HG03469 (cell line): ENCODE results near the gene FRMD1.

Experiments used
- ATAC-seq: cut with Tn5 transposase; IDR thresholded peaks from one replicate; pipeline ENCODE4 v1.9.1; 2021; ENCODE audit warnings: mild to moderate bottlenecking, moderate library complexity, moderate number of reproducible peaks; ENCODE audit not compliant: unreplicated experiment

The FRMD1 gene

GRCh38 chr6:168096271-168096764, 17.3 kb upstream of the FRMD1 start:
- no peak for ATAC-seq

GRCh38 chr6:168095716-168096250, 16.8 kb upstream of the FRMD1 start:
- ATAC-seq: no peak

GRCh38 chr6:168095171-168095691, 16.2 kb upstream of the FRMD1 start:
- no peak for ATAC-seq

GRCh38 chr6:168093634-168094033, 14.6 kb upstream of the FRMD1 start:
- ATAC-seq: no peak

GRCh38 chr6:168093071-168093505, 14.1 kb upstream of the FRMD1 start:
- ATAC-seq: no peak

- no peak for ATAC-seq
These were observed 13.5 kb upstream of the FRMD1 start for GRCh38 chr6:168092541-168092940.

- no peak for ATAC-seq
These were observed 12.6 kb upstream of the FRMD1 start for GRCh38 chr6:168091381-168092264.

GRCh38 chr6:168090706-168091105, 11.7 kb upstream of the FRMD1 start:
- ATAC-seq: no peak

- no peak for ATAC-seq
These were observed 11.2 kb upstream of the FRMD1 start for GRCh38 chr6:168090064-168090690.

GRCh38 chr6:168089186-168090063, 10.4 kb upstream of the FRMD1 start:
- ATAC-seq: no peak

- ATAC-seq: no peak
These were observed 9.4 kb upstream of the FRMD1 start for GRCh38 chr6:168088161-168089053.

- no peak for ATAC-seq
These were observed 8.6 kb upstream of the FRMD1 start for GRCh38 chr6:168087436-168088160.

GRCh38 chr6:168086616-168087015, 7.6 kb upstream of the FRMD1 start:
- ATAC-seq: no peak

- ATAC-seq: no peak
These were observed 7.1 kb upstream of the FRMD1 start for GRCh38 chr6:168086066-168086465.

GRCh38 chr6:168084465-168085160, 5.6 kb upstream of the FRMD1 start:
- no peak for ATAC-seq

- ATAC-seq: no peak
These were observed 4.5 kb upstream of the FRMD1 start for GRCh38 chr6:168083514-168083885.

- no peak for ATAC-seq
These were observed 4.0 kb upstream of the FRMD1 start for GRCh38 chr6:168082860-168083513.
